LHCN-M2 (cell line): ENCODE measurements around the gene RPRD1B. TPM values are rescaled to one million over a fixed set of nuclear protein-coding genes. Genes with fewer than 3 reads are reported as not detected.
"Not testable (repeated sequence)": the region's sequence is repeated elsewhere in the genome, so short reads cannot be mapped to it uniquely, and the experiment has no call there.

ENCODE experiments used
- DNase-seq: peaks from one replicate; pipeline ENCODE4 v3.0.0-alpha.2; 2012; ENCODE audit warnings: low read depth
- total RNA-seq: library from RNA; depleted of rRNA; stranded (reverse); fragments of >200 nt; gene quantifications from 2 replicates; pipeline ENCODE4 v1.2.3, GENCODE V29; 2014

Gene RPRD1B
- total RNA-seq, 1 experiment from 2014 or later, result 21.3 TPM

DNA sequence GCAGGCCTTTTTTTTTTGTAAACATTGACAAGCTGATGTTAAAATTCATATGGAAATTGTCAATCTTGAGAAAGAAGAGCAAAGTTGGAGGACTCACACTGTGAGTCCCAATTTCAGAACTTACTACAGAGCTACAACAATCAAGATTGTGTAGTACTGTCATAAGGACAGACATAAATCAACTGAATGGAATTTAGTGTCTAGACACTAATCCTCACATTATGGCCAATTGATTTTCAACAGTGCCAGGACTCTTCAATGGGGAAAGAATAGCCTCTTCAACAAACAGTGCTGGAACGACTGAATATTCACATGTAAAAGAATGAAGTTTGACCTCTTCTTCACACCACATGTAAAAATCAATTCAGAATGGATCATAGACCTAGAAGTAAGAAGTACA, 70.7 kb downstream of the RPRD1B start:
- no peak for DNase-seq

DNA sequence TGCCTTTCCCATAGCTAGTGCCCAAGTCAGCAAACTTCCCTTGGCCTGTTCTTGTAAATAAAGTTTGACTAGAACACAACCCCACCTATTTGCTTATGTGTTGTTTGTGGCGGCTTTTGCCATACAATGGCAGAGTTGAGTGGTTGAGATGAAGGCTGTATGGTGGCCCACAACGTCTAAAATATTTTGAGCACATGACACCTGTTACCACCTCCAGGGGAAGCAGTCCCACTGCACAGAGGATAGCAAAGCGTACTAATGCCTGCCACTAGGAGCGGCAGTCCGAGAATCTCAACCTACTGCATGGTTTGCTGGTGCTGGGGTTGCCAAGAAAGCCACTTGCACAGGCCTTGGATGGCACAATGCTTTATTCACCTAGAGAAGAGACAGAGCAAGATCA, 72.9 kb downstream of the RPRD1B start:
- no peak for DNase-seq

DNA sequence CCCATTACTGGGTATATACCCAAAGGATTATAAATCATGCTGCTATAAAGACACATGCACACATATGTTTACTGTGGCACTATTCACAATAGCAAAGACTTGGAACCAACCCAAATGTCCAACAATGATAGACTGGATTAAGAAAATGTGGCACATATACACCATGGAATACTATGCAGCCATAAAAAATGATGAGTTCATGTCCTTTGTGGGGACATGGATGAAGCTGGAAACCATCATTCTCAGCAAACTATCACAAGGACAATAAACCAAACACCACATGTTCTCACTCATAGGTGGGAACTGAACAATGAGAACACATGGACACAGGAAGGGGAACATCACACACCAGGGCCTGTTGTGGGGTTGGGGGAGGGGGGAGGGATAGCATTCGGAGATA, 73.8 kb downstream of the RPRD1B start:
- not testable (repeated sequence) for DNase-seq

GRCh38 chr20:38107916-38108315, 74.4 kb downstream of the RPRD1B start:
- not testable (repeated sequence) for DNase-seq

GRCh38 chr20:38108438-38108985, 75.0 kb downstream of the RPRD1B start:
- DNase-seq, result no peak

DNA sequence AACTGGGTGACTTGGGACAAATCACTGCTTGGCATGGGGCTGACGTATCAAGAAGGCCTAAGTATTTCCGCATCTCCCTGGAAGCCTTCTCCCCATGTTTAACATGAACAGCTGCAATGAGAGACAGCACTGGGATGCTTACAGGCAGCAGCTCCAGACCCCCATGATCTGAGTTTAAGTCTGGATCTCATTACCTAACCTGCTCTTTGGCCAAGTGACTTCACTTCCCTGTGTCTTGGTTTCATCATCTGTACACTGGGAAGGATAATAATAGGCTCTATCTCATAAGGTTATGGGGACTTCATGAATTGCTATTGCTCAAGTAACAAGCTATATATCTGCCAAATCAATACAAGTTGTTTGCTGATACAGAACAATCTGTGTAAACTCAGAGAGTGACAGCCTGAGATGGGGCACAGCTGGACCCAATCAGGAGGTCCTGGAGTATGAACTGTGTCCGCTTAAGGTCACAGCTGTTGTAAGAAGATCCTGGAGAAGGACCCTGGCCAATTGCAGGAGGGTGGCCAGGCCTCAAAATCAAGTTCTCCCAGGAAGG, 75.5 kb downstream of the RPRD1B start:
- peak; percentile 63 for DNase-seq

DNA sequence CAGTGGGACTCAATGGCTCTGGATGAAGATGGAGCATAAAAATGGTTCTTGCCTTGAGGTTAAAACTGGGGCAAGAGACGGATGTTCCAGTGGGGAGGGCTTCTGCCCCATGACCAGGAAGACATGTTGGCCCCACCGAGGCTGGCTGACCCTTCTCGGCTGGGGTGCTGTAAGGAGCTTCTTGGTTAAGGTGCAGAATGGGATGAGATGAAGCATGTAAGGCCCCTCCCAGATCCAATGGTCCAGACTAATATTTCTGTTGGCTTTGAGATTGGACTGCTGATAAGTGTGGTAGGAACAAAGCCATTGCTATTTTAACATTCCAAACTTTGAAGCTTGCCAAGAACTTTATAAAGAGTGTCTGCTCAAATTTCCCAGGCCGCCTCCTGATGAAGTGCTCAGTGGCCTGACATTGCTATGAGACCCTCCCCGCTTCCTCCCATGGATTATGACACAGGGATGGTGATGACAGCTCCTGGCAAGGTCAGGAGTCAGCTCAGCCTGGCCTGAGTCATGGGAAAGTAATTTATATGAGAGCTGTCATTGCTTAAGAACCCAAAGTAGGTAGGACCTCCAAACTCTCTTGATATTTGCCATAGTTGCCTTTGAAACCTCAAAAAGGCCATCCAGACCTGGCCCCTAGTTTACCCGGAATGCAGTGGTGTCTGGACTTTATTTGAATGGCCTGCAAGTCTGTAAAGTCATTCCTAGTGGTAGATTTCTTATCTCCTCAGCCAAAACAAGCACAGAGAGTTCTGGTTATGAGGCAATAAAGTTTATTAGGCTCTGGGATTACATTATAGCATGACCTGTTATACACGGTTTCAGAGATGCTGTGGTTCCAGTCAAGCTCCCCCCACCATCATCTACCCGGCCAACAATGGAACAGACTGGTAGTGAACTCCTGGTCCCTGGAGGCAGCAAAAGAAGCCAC, 76.3 kb downstream of the RPRD1B start:
- peak; percentile 92 for DNase-seq

DNA sequence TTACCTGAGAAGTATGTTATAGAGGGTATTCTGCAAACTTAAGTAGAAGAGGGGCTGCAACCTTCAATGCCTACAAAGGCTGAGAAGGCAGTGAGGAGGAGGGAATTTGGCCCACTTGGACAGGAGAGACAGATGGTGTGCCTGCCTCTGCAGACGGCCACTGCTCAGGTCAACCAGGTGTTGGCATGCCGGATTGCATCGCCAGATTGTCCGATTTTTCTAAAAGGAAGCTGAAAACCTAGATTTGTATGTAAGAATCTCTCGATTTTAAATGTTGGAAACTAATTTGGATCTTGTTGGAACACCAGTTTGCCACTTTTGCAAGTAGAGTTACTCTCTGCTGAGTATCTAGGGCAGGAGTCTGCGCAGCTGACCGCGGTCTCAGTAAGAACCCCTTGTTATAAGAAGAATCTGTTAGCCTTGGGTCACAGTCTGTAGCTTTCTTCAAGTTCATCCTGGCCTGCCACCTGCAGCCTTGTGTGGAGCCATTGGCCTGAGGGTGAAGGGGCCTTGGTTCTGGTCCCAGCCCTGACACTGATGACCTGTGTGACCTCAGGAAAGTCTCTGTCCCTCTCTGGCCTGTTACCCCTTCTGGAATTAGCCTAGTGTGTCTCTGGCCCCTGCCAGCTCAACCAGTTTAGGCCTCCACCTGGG, 77.1 kb downstream of the RPRD1B start:
- DNase-seq, result no peak

DNA sequence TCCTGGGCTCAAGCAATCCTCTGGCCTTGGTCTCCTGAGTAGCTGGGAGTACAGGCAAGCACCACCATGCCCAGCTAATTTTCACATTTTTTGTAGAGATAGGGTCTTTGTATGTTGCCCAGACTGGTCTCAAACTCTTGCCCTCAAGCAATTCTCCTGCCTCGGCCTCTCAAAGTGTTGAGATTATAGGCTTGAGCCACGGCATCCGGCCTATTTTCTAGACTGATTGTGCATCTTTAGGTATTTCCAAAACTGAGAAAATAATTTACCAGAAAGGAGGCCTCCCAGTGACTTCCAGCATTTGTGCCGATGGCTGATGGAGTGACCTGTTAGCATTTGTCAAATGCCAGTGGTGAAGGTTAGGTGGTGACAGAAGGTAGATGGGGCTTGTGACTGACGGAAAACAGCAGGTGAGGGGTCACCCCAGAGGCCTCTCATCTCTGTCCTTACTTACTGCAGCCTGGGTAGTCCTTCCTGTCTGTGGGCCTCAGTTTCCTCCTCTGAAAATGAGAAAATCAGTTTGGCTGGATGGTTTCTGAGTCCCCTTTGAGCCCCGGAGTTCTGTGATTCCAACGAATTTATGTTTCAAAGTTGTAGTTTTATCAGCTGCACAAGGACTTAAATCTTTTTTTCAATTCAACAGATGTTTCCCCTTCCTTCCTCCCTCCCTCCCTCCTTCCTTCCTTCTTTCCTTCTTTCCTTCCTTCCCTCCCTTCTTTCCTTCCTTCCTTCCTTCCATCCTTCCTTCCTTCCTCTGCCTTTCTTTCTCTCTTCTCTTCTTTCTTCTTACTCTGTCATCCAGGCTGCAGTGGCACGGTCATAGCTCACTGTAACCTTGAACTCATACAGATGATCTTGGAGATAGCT, 78.1 kb downstream of the RPRD1B start:
- no peak for DNase-seq

- peak; percentile 33 for DNase-seq
These were observed 78.8 kb downstream of the RPRD1B start for GRCh38 chr20:38112261-38112929.

DNA sequence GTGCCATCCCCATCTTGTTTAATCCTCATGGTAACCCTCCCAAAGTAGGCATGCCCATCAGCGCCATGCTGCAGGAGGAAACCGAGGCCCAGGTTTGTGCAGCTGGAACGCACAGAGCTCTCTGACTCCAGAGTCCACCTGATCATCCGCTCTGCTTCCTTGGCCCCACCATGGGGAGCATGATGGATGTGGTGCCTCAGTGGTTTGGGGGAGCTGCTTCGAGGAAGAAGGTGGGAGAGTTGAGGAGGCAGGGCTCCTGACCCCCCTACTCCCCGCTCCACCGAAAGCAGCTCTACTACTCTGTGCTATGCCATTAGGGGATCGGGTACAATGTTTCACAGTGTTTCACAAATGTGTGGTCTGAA, 79.4 kb downstream of the RPRD1B start:
- no peak for DNase-seq

DNA sequence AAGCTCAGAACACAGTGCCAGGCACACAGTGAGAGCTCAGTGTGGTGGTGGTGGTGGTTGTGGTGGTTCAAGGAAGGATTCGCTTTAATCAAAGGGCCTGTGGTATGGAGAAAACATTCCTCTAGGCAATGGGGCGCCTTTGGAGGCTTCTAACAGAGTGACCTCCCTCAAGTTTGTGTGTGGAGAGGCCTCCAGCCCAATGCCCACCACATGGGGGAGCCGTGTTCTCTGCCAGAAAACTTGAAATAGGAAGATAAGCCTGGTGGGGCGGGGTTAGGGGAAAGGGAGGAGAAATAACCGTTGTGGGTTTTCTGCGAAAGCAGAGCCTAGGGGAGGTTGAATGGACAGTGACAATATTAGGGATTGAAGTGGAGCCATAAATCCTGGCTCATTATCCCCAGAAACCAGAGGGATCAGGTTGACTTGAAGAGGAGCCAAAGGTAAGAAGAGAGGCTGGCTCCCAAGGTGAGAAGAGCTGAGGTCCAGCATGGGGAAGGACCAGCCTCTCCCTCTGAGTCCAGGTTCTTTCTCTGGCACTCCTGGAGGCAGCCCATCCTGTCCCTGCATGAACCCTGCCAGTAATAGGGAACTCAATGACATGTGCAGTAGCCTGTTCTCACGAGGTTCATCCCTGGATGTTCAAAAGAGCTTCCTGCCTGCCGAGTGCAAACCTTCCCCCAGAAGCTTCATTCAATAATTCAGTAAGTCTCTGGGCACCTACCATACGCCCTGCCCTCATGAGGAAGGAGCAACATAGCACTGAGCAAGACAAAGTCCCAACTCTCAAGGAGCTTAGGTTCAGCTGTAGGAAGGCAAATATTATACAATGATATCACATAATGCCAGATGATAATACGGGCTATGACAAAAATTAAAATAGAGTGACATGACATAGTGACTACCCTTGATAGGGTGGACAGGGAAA, 80.1 kb downstream of the RPRD1B start:
- peak; percentile 39 for DNase-seq

DNA sequence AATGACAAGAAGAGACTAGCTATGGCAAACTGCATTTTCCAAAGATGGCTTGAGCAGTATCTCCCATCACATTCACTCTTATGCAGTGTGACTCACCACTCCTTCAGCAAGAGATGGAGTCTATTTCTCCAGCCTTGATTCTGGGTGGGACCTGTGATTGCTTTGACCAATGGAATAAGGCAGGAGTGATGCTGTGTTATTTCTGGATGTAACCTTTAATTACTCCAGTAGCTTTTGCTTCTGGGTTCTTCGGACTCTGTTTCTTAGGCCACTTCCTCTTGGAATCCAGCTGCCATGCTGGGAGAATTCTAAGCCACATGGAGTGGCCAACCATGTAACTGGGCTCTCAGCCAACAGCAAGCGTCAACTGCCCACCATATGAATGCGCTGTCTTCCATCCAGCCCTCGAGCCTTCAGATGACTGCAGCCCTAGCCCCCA, 80.8 kb downstream of the RPRD1B start:
- DNase-seq, result peak; percentile 50

DNA sequence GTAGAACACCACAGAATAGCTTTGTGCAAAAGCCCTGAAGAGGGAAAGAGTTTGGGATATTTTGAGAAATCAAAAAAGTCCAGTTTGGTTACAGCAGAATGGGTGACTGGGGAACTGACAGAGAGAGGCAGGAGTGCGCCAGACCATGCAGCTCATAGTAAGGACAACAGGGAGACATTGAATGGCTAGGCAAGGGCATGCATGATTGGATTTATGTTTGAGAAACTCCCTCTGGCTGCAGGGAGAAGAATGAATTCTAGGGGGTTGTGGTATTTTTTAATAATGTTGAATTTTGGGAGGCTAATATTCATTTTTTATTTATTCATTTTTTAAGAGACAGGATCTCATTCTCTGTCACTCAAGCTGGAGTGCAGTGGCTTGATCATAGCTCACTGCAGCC, 81.7 kb downstream of the RPRD1B start:
- DNase-seq, result no peak

DNA sequence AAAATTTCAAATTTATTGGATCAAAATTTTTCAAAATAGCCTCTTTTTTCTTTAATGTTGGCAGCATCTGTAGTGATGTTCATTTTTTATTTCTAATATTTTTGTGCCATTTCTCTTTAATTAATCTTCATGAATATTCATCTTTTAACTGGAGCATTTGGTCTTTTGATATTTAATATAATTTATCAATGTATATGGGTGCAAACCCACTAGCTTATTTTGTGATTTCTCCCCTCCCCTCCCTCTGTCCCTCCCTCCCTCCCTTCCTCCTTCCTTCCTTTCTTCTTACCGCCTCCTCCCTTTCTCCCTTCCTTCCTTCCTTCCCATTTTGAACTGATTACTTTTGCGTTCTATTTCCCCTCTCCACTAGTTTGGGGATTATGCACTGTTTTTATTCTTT, 82.3 kb downstream of the RPRD1B start:
- no peak for DNase-seq

DNA sequence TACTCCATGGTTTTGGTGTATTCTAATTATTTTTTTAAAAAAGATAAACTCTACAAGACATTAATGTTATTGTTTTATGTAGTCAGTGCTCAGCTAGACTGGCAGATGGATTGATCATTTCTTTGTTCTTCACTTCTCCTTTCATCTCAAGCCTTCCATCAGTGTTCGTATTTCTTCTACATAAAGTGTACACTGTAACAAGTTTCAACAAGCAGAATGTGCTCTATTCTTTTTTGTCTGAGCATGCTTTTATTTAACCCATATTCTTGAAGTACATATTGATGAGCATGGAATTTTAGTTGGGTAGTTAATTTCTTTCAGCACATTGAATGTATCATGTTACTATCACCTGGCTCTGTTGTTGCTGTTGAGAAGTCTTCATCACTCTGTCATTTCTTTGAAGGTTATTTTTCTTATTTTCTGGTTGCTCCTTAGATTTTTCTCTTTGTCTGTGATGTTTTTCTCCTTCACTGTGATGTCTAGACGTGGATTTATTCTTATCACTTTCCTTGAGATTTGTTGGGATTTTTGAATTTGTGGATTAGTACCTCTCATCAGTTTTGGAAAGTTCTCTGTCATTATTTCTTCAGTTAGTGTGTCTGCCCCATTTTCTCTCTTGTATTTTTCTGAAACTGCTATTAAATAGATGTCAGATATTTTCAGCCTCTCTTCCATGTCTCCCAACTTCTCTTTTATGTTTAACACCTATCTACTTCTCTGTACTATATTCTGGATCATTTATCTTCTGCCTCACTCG, 83.0 kb downstream of the RPRD1B start:
- no peak for DNase-seq

DNA sequence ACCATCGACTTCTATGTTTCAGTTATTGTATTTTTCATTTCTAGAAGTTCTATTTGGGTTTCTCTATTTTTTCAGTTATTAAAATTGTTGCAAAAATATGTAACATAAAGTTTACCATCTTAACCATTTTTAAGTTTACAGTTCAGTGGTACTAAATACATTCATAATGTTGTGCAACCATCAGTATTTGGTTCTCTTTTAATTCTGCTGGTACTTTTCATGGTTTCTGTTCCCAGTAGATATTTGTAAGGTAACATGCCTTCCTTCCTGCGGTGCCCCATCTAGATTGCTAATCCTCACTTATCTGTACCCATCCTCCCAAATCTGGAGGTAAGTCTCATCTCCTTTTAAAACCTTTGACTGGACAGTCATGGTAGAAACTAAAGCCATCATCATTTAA, 83.7 kb downstream of the RPRD1B start:
- no peak for DNase-seq

DNA sequence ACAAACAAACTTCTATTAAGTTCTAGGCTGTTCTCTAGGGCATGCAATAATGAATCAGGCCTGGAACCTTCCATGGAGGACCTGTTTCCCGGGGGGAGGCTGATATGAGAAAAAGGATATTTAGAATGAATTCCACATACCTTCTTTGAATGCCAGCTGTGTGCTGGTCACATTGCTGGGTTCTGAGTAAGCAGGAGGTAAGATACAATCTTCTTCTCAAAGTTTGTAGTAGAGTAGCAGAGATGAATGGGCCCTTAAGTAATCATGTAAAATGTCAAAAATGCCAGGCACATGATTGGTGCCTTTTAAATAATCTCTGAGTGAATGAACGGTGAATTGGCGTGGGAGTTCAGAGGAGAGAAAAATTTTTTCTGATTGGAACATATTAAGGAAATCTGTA, 84.1 kb downstream of the RPRD1B start:
- peak; percentile 67 for DNase-seq

- no peak for DNase-seq
These were observed 85.9 kb downstream of the RPRD1B start for GRCh38 chr20:38119446-38119845.
